Measurements from ENCODE around the gene NTHL1.

The NTHL1 gene

GRCh38 chr16:2070576-2071453, 23.2 kb upstream of the NTHL1 start:
- no peak for TF ChIP-seq CTCF (conservative IDR thresholded peaks at IDR 0.05; ENCODE audit: low read depth)
- H3K27ac ChIP-seq, result peak overlapping the region; percentile 40
- CTCF ChIA-PET, result interaction anchor here (1.1 to 1.3 kb wide), 3 partner anchors 14 to 51 kb away, joined by 3 read pairs; partner anchors contain the start of gene NPW
- no peak for DNase-seq (ENCODE audit: low spot score)
- POLR2A ChIA-PET (ENCODE audit: low non-redundant PET), result no interaction called here

GRCh38 chr16:2066139-2066538, 18.5 kb upstream of the NTHL1 start:
- H3K27ac ChIP-seq, result no peak overlapping the region
- no peak for TF ChIP-seq CTCF (conservative IDR thresholded peaks at IDR 0.05; ENCODE audit: low read depth)
- CTCF ChIA-PET, result interaction anchor here (0.6 to 1.2 kb wide), 3 partner anchors 10 to 360 kb away, joined by 3 to 9 read pairs (median 3); partner anchors contain the start of gene MAPK8IP3
- DNase-seq (ENCODE audit: low spot score), result no peak
- POLR2A ChIA-PET (ENCODE audit: low non-redundant PET), result no interaction called here

- peak overlapping the region; percentile 25; the same call in 1 of the 2 replicates for H3K27ac ChIP-seq
- no peak for DNase-seq (ENCODE audit: low spot score)
- POLR2A ChIA-PET (ENCODE audit: low non-redundant PET), result interaction anchor here (0.7 kb wide), 1 partner anchor 34 kb away, joined by 5 read pairs; no protein-coding TSS in a partner anchor
- CTCF ChIA-PET, result interaction anchor here (0.9 kb wide), 1 partner anchor 76 kb away, joined by 9 read pairs; no protein-coding TSS in a partner anchor
- TF ChIP-seq CTCF (conservative IDR thresholded peaks at IDR 0.05; ENCODE audit: low read depth), result no peak
Measured at GRCh38 chr16:2064368-2064945, 16.8 kb upstream of the NTHL1 start.

- no peak for TF ChIP-seq CTCF (conservative IDR thresholded peaks at IDR 0.05; ENCODE audit: low read depth)
- DNase-seq (ENCODE audit: low spot score), result no peak
- POLR2A ChIA-PET (ENCODE audit: low non-redundant PET), result no interaction called here
- CTCF ChIA-PET, result interaction anchor here (0.9 kb wide), 1 partner anchor 77 kb away, joined by 9 read pairs; no protein-coding TSS in a partner anchor
- peak overlapping the region; percentile 25 for H3K27ac ChIP-seq
Measured at GRCh38 chr16:2063861-2064260, 16.2 kb upstream of the NTHL1 start.

- no peak for TF ChIP-seq CTCF (conservative IDR thresholded peaks at IDR 0.05; ENCODE audit: low read depth)
- H3K27ac ChIP-seq, result peak overlapping the region; percentile 25; the same call in 1 of the 2 replicates
- ChIA-PET POLR2A (ENCODE audit: low non-redundant PET) (no interaction called here), CTCF (no interaction called here)
- DNase-seq (ENCODE audit: low spot score), result no peak
Measured at GRCh38 chr16:2062801-2063200, 15.2 kb upstream of the NTHL1 start.

- TF ChIP-seq CTCF (conservative IDR thresholded peaks at IDR 0.05; ENCODE audit: low read depth), result no peak
- CTCF ChIA-PET, result interaction anchor here (0.9 kb wide), 1 partner anchor 14 kb away, joined by 3 read pairs; the partner anchor contains the start of genes NTHL1 and TSC2
- DNase-seq (ENCODE audit: low spot score), result no peak
- no peak overlapping the region for H3K27ac ChIP-seq
- POLR2A ChIA-PET (ENCODE audit: low non-redundant PET), result no interaction called here
Measured at GRCh38 chr16:2061526-2061925, 13.9 kb upstream of the NTHL1 start.

All from RWPE1 (cell line).